ENCODE measurements around the gene ZNF516.

Gene ZNF516

GRCh38 chr18:76503649-76504386 is 8.8 kb upstream of the ZNF516 start:
- Histone ChIP-seq H3K27me3 (ENCODE audit: insufficient read depth, poor library complexity, severe bottlenecking) (no peaks in the 10 kb centered on the region), H3K4me3 (replicated peaks; ENCODE audit: insufficient read depth, low read length) (no peak overlapping the region), H3K27ac (replicated peaks) (peak overlapping the region; percentile 82)
- peak in 1 of 2 experiments; percentile 81 for DNase-seq (ENCODE audit: low read depth in 1 of 2, low spot score in 1 of 2)
- TF ChIP-seq SPI1 (IDR thresholded peaks at IDR 0.05; ENCODE audit: borderline replicate concordance, low read depth), result peak; percentile 58; the same call in 1 of the 2 replicates
- TF ChIP-seq POLR2AphosphoS5 (IDR thresholded peaks at IDR 0.05; ENCODE audit: low read depth), result peak; percentile 59
- TF ChIP-seq CTCF (IDR thresholded peaks at IDR 0.05; ENCODE audit: insufficient read depth, low read length), result no peak
- no peak for TF ChIP-seq GABPA (IDR thresholded peaks at IDR 0.05; ENCODE audit: low read depth)
- TF ChIP-seq REST (IDR thresholded peaks at IDR 0.05; ENCODE audit: insufficient replicate concordance, low read depth), result no peak

- H3K27ac ChIP-seq (replicated peaks), result peak overlapping the region; percentile 82
- no peaks in the 10 kb centered on the region for H3K27me3 ChIP-seq (ENCODE audit: insufficient read depth, poor library complexity, severe bottlenecking)
- H3K4me3 ChIP-seq (replicated peaks; ENCODE audit: insufficient read depth, low read length), result no peak overlapping the region
- peak in 1 of 2 experiments; percentile 64 for DNase-seq (ENCODE audit: low read depth in 1 of 2, low spot score in 1 of 2)
- no peak for TF ChIP-seq SPI1 (IDR thresholded peaks at IDR 0.05; ENCODE audit: borderline replicate concordance, low read depth)
- TF ChIP-seq REST (IDR thresholded peaks at IDR 0.05; ENCODE audit: insufficient replicate concordance, low read depth), result no peak
- TF ChIP-seq GABPA (IDR thresholded peaks at IDR 0.05; ENCODE audit: low read depth), result no peak
- TF ChIP-seq POLR2AphosphoS5 (IDR thresholded peaks at IDR 0.05; ENCODE audit: low read depth), result no peak
- no peak for TF ChIP-seq CTCF (IDR thresholded peaks at IDR 0.05; ENCODE audit: insufficient read depth, low read length)
Observed at GRCh38 chr18:76502551-76502950, 7.5 kb upstream of the ZNF516 start.

GRCh38 chr18:76499637-76500340 is 4.7 kb upstream of the ZNF516 start:
- peak; percentile 77 to 86 for DNase-seq (ENCODE audit: low read depth in 1 of 2, low spot score in 1 of 2)
- no peak overlapping the region for H3K4me3 ChIP-seq (replicated peaks; ENCODE audit: insufficient read depth, low read length)
- no peaks in the 10 kb centered on the region for H3K27me3 ChIP-seq (ENCODE audit: insufficient read depth, poor library complexity, severe bottlenecking)
- peak; percentile 62; the same call in 1 of the 2 replicates for TF ChIP-seq POLR2AphosphoS5 (IDR thresholded peaks at IDR 0.05; ENCODE audit: low read depth)
- peak; percentile 73 for TF ChIP-seq SPI1 (IDR thresholded peaks at IDR 0.05; ENCODE audit: borderline replicate concordance, low read depth)
- peak; percentile 35 for TF ChIP-seq REST (IDR thresholded peaks at IDR 0.05; ENCODE audit: insufficient replicate concordance, low read depth)
- no peak for TF ChIP-seq GABPA (IDR thresholded peaks at IDR 0.05; ENCODE audit: low read depth)
- no peak for TF ChIP-seq CTCF (IDR thresholded peaks at IDR 0.05; ENCODE audit: insufficient read depth, low read length)
- H3K27ac ChIP-seq (replicated peaks), result peak overlapping the region; percentile 78
